GM12878 (cell line): ENCODE measurements around the gene TBCD. TPM values are rescaled to one million over a fixed set of nuclear protein-coding genes. Genes with fewer than 3 reads are reported as not detected.

ENCODE experiments used
- ATAC-seq: fragments of 200-7000 bp; cut with Tn5 transposase; 3 replicates; pipeline ENCODE4 v1.9.1; 2020; ENCODE audit warnings: mild to moderate bottlenecking, moderate library complexity
- BruUV-seq: library from RNA; stranded (reverse); fragments of 400-500 nt; replicated peaks from 2 replicates; lab custom pipeline; 2021; lab: Mats Ljungman, UMichigan
- CTCF ChIA-PET: fragments of 300-600 bp; sonication (Branson Sonifier 250); formaldehyde crosslinking; extraction: SDS; loops from one replicate; lab custom pipeline; 2021; ENCODE audit warnings: inconsistent platforms; lab: Yijun Ruan, JAX
- POLR2A ChIA-PET: fragments of 350-600 bp; formaldehyde crosslinking; extraction: SDS; loops from one replicate; lab custom pipeline; 2021; ENCODE audit warnings: inconsistent platforms; lab: Charles Lee
- RAD21 ChIA-PET: fragments of 300-600 bp; sonication (Branson Sonifier 250); formaldehyde crosslinking; loops from one replicate; lab custom pipeline; 2023; ENCODE audit warnings: antibody characterized with exemption; ENCODE audit not compliant: unreplicated experiment; lab: Charles Lee
- SMC1A ChIA-PET: fragments of 300-600 bp; sonication (Branson Sonifier 250); formaldehyde crosslinking; loops from one replicate; lab custom pipeline; 2023; ENCODE audit not compliant: unreplicated experiment, uncharacterized antibody; lab: Charles Lee
- DNase-seq: peaks from one replicate; pipeline ENCODE4 v3.0.0-alpha.2; 2011; ENCODE audit warnings: low read depth, low spot score
- FAIRE-seq: peaks from 3 replicates; lab custom pipeline; 2011; peaks lifted over from hg19 to GRCh38; lab: Jason Lieb, UNC
- H2AFZ ChIP-seq: 2 replicates; pipeline ENCODE4 v1.6.0; 2011; ENCODE audit warnings: low read depth, low read length, control low read depth; ENCODE audit not compliant: control insufficient read depth
- H3K27ac ChIP-seq: 2 replicates; pipeline ENCODE4 v1.5.1; 2011; ENCODE audit warnings: control low read depth; ENCODE audit not compliant: control insufficient read depth, insufficient read depth
- H3K27me3 ChIP-seq, 2 experiments: replicated peaks in 1 of 2; 2 replicates each; pipeline versions ENCODE4 v1.6.0 to v1.6.1; 2011; ENCODE audit warnings: low read length in 1 of 2; ENCODE audit not compliant: control insufficient read depth in 2 of 2, insufficient read depth in 2 of 2
- H3K36me3 ChIP-seq, 2 experiments: 2 replicates each; pipeline ENCODE4 v1.5.1; 2011; ENCODE audit warnings: low read length in 1 of 2; ENCODE audit not compliant: control insufficient read depth in 2 of 2, insufficient read depth in 2 of 2
- H3K4me1 ChIP-seq: 2 replicates; pipeline ENCODE4 v1.6.1; 2011; ENCODE audit warnings: mild to moderate bottlenecking, low read length, moderate library complexity, mixed read lengths; ENCODE audit not compliant: control insufficient read depth, insufficient read depth
- H3K4me2 ChIP-seq: 2 replicates; pipeline ENCODE4 v1.6.0; 2011; ENCODE audit warnings: control low read depth; ENCODE audit not compliant: control insufficient read depth, insufficient read depth
- H3K4me3 ChIP-seq: fragments of 200-600 bp; sonication (generic); 2 replicates; pipeline ENCODE4 v1.5.1; 2016
- H3K79me2 ChIP-seq: 2 replicates; pipeline ENCODE4 v1.6.0; 2011; ENCODE audit warnings: low read length; ENCODE audit not compliant: control insufficient read depth, insufficient read depth
- H3K9ac ChIP-seq: 2 replicates; pipeline ENCODE4 v1.8.0; 2011; ENCODE audit warnings: low read length, control low read depth, mixed read lengths; ENCODE audit not compliant: control insufficient read depth, insufficient read depth
- H3K9me3 ChIP-seq: replicated peaks from 3 replicates; pipeline ENCODE4 v1.5.1; 2011; ENCODE audit warnings: mild to moderate bottlenecking, low read length; ENCODE audit not compliant: control insufficient read depth, insufficient read depth
- H4K20me1 ChIP-seq: 2 replicates; pipeline ENCODE4 v1.6.0; 2011; ENCODE audit not compliant: control insufficient read depth, insufficient read depth
- ATF3 ChIP-seq: IDR thresholded peaks from 2 replicates; pipeline ENCODE4 v1.6.1; 2011; ENCODE audit warnings: low read depth, mild to moderate bottlenecking, low read length, moderate library complexity, borderline replicate concordance; ENCODE audit errors: extremely low read depth
- ELK1 ChIP-seq: IDR thresholded peaks from 2 replicates; pipeline ENCODE4 v1.6.1; 2012; ENCODE audit warnings: low read depth, low read length, improper control_type of control experiment
- MEF2B ChIP-seq: fragments of 450-650 bp; IDR thresholded peaks from 2 replicates; pipeline ENCODE4 v1.6.1; 2018; ENCODE audit warnings: mild to moderate bottlenecking, moderate library complexity; ENCODE audit not compliant: partially characterized antibody, poor library complexity, severe bottlenecking
- NFIC ChIP-seq: IDR thresholded peaks from 2 replicates; pipeline ENCODE4 v1.6.1; 2012; ENCODE audit warnings: low read depth, mild to moderate bottlenecking, inconsistent platforms, low read length, moderate library complexity
- NR2C1 ChIP-seq: fragments of 450-650 bp; IDR thresholded peaks from 2 replicates; pipeline ENCODE4 v1.6.1; 2017; ENCODE audit warnings: antibody characterized with exemption, mild to moderate bottlenecking, moderate library complexity
- PBX3 ChIP-seq: IDR thresholded peaks from 2 replicates; pipeline ENCODE4 v1.6.1; 2011; ENCODE audit warnings: mild to moderate bottlenecking, low read depth, low read length, moderate library complexity; ENCODE audit not compliant: insufficient replicate concordance
- POLR2A ChIP-seq: IDR thresholded peaks from 2 replicates; pipeline ENCODE4 v1.6.1; 2011; ENCODE audit warnings: low read depth, mild to moderate bottlenecking, low read length
- RB1 ChIP-seq: fragments of 450-650 bp; formaldehyde crosslinking; IDR thresholded peaks from 2 replicates; pipeline ENCODE4 v1.6.1; 2017; ENCODE audit warnings: mild to moderate bottlenecking, borderline replicate concordance
- SMC3 ChIP-seq: IDR thresholded peaks from 2 replicates; pipeline ENCODE4 v1.6.1; 2011; ENCODE audit warnings: low read length, improper control_type of control experiment, borderline replicate concordance
- SP1 ChIP-seq: IDR thresholded peaks from one replicate; pipeline ENCODE4 v1.6.1; 2011; ENCODE audit warnings: low read depth, low read length
- ZNF384 ChIP-seq: IDR thresholded peaks from 2 replicates; pipeline ENCODE4 v1.6.1; 2012; ENCODE audit warnings: low read depth, mild to moderate bottlenecking, low read length, improper control_type of control experiment, borderline replicate concordance
- ZNF592 ChIP-seq: fragments of 450-650 bp; IDR thresholded peaks from 2 replicates; pipeline ENCODE4 v1.6.1; 2017; ENCODE audit warnings: mild to moderate bottlenecking, moderate library complexity
- WGBS: methylation state at CpG from one replicate; pipeline ENCODE4 v1.1.6; 2016; ENCODE audit warnings: low lambda C conversion rate; ENCODE audit not compliant: insufficient replicate concordance, insufficient coverage; ENCODE audit errors: missing lambda C conversion rate; 5-methylcytosine and 5-hydroxymethylcytosine counted together
- in situ Hi-C: fragments of 300-500 bp; cut with MboI; formaldehyde crosslinking; loops from 9 replicates; pipeline ENCODE4 v1.14.3; 2018; ENCODE audit warnings: mixed read lengths
- intact Hi-C: fragments of 100-400 bp; cut with micrococcal nuclease; formaldehyde crosslinking; loops from one replicate; pipeline ENCODE4 v1.14.2; 2022; ENCODE audit not compliant: unreplicated experiment
- polyA plus RNA-seq, 11 experiments: library from polyadenylated mRNA; depleted of rRNA in 4 of 11; unstranded in 6 of 11; stranded (reverse) in 5 of 11; fragments of >200 nt; fragmentation: Nextera tagmentation in 4 of 11; fragmentation: Illumina TruSeq in 1 of 11; extraction: Ambion mirVana in 4 of 11; extraction: Trizol in 1 of 11; gene quantifications; 1 replicate in 1 of 11; 2 replicates in 10 of 11; pipeline versions ENCODE4 v1.2.1 to v1.2.3, GENCODE V29; 2011 to 2016; ENCODE audit warnings: inconsistent platforms in 2 of 11, missing spikeins in 2 of 11, low read depth in 1 of 11
- total RNA-seq, 4 experiments: library from RNA; depleted of rRNA in 3 of 4; stranded (reverse); fragments of >200 nt in 3 of 4; fragmentation: Illumina TruSeq in 1 of 4; extraction: Trizol in 1 of 4; gene quantifications; 2 replicates each; pipeline versions ENCODE4 v1.2.1 to v1.2.3, GENCODE V29; 2013 to 2021

TBCD gene
- total and polyA plus RNA-seq, 10 of the 15 experiments (the other 5 are each of a cell fraction or from before 2014, with no cell fraction given) = 10.3 to 114 (median 52.4) TPM

- no peak for TF ChIP-seq ELK1
- no peak for TF ChIP-seq SMC3
- no peak for TF ChIP-seq SP1
- TF ChIP-seq MEF2B = no peak
These were observed 29.4 kb upstream of the TBCD start (continued) for GRCh38 chr17:82722341-82723013.

- BruUV-seq = no TSS peak
- ChIA-PET POLR2A (no interaction called here), CTCF (no interaction called here), RAD21 (no interaction called here), SMC1A (no interaction called here)
- Histone ChIP-seq H3K27me3 (no peaks in the 10 kb centered on the region), H2AFZ (no peak overlapping the region), H3K9ac (no peak overlapping the region), H3K27ac (no peak overlapping the region), H3K4me2 (no peak overlapping the region), H3K79me2 (peaks cover 1% of the 10 kb centered on the region; the same call in 1 of the 2 replicates), H3K36me3 (peaks cover 4 to 9% of the 10 kb centered on the region in 2 experiments; a peak in 3 of 4 replicates), H3K4me3 (no peak overlapping the region), H4K20me1 (no peaks in the 10 kb centered on the region), H3K9me3 (no peaks in the 10 kb centered on the region), H3K4me1 (no peaks in the 10 kb centered on the region)
- WGBS = 93% methylated on average over 26 of the region's 26 CpGs
- in situ Hi-C loops (no loop called here), intact Hi-C loops (no loop called here)
- no peak for FAIRE-seq
- no peak for DNase-seq
- ATAC-seq = no peak
- TF ChIP-seq SP1 (no peak), PBX3 (peak; percentile 67), RB1 (no peak), ZNF592 (no peak), ZNF384 (no peak), NR2C1 (no peak), POLR2A (0 out of 2 replicates have a peak, but pooled peaks have one; percentile 43), ATF3 (no peak), NFIC (0 out of 2 replicates have a peak, but pooled peaks have one; percentile 36)
These were observed 28.6 kb upstream of the TBCD start for GRCh38 chr17:82723169-82723807.
